Suprapubic skin (tissue), 4 donors: ENCODE measurements around the gene SRM.

ENCODE experiments used
- EP300 ChIP-seq: sonication (generic); formaldehyde crosslinking; IDR thresholded peaks from one replicate; pipeline ENCODE4 v1.6.1; 2017; ENCODE audit warnings: antibody characterized with exemption
- POLR2A ChIP-seq, 2 donors: fragments of 450-650 bp; IDR thresholded peaks; one replicate each; pipeline ENCODE4 v1.6.1; 2017; ENCODE audit warnings: antibody characterized with exemption in 2 of 2, mild to moderate bottlenecking in 2 of 2, moderate library complexity in 2 of 2
- POLR2AphosphoS5 ChIP-seq, 3 donors: sonication (generic); formaldehyde crosslinking; IDR thresholded peaks; one replicate each; pipeline ENCODE4 v1.6.1; 2017; ENCODE audit warnings: antibody characterized with exemption in 3 of 3
- TF ChIP-seq, protein P1 (sequence below), 2 donors: fragments of 200-600 bp in 1 of 2; fragments of 450-650 bp in 1 of 2; sonication (generic) in 1 of 2; IDR thresholded peaks; one replicate each; pipeline ENCODE4 v1.5.1; 2016 to 2019; ENCODE audit warnings: antibody characterized with exemption in 2 of 2, mild to moderate bottlenecking in 1 of 2, moderate library complexity in 1 of 2

DNA sequence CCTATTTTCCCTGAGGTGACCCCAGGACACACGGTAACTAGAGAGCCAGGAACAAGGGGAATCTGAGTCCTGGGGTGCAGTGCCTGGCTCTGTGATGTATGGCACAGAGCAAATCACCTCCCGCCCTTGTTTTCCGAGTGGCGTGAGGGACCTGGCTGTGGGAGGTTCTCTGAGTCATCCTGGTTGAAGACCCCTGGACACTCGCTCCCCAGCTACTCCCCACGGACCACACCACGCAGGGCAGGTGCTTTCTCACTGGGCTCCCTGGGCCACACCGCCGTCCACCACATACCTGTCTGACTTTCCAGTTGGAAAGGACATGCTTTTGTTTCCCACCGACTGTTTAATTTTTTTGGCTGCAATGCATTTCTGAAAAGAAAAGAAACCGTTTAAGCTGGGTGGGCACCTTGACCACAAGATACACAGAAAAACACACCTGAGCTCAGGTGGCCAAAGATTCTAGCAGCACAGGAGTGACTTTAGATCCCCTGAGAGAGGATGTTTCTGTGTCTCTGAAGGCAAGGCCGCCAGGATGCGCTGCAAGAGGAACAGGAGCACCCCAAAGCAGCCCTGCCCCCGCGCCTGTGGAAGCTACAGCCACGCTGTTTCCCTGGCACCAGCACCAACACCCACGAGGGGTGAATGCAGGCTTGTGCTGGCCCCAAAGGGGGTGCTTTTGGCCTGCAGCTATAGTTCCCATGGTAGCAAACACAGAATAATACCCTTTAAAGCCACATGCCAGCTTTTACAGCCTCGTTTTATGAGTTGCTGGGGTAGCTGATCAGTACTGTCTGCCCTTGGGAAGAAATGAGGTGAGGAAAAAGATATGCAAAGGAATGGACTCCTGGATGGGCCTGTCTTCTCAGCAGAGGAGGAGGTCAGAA lies 8.1 kb upstream of the SRM start:
- TF ChIP-seq, protein P1, sequence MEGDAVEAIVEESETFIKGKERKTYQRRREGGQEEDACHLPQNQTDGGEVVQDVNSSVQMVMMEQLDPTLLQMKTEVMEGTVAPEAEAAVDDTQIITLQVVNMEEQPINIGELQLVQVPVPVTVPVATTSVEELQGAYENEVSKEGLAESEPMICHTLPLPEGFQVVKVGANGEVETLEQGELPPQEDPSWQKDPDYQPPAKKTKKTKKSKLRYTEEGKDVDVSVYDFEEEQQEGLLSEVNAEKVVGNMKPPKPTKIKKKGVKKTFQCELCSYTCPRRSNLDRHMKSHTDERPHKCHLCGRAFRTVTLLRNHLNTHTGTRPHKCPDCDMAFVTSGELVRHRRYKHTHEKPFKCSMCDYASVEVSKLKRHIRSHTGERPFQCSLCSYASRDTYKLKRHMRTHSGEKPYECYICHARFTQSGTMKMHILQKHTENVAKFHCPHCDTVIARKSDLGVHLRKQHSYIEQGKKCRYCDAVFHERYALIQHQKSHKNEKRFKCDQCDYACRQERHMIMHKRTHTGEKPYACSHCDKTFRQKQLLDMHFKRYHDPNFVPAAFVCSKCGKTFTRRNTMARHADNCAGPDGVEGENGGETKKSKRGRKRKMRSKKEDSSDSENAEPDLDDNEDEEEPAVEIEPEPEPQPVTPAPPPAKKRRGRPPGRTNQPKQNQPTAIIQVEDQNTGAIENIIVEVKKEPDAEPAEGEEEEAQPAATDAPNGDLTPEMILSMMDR (IDR thresholded peaks at IDR 0.05), result no peak
- TF ChIP-seq POLR2A (IDR thresholded peaks at IDR 0.05) (no peak), POLR2AphosphoS5 (IDR thresholded peaks at IDR 0.05) (no peak), EP300 (no peak)
